GM20000 (cell line): ENCODE data around the gene ARHGEF12.
A peak's percentile ranks its signal among the peaks of the same experiment; 100 is the strongest.

ENCODE experiments used
- DNase-seq: peaks from one replicate; pipeline ENCODE4 v3.0.0; 2012; ENCODE audit warnings: low spot score
- CTCF ChIP-seq: IDR thresholded peaks from 2 replicates; pipeline ENCODE4 v1.5.1; 2012; ENCODE audit warnings: mild to moderate bottlenecking, control low read depth; ENCODE audit errors: extremely low read depth, missing control alignments

The ARHGEF12 gene

GRCh38 chr11:120400564-120401364 lies 64.6 kb downstream of the ARHGEF12 start:
- peak; percentile 9 for DNase-seq
- no peak for TF ChIP-seq CTCF

- no peak for DNase-seq
- TF ChIP-seq CTCF: no peak
Observed at GRCh38 chr11:120401506-120401905, 65.3 kb downstream of the ARHGEF12 start.

GRCh38 chr11:120403966-120404365 lies 67.8 kb downstream of the ARHGEF12 start:
- no peak for TF ChIP-seq CTCF
- no peak for DNase-seq

- DNase-seq: no peak
- no peak for TF ChIP-seq CTCF
Observed at GRCh38 chr11:120404495-120404894, 68.3 kb downstream of the ARHGEF12 start.

- no peak for DNase-seq
- no peak for TF ChIP-seq CTCF
Observed at GRCh38 chr11:120409655-120410054, 73.4 kb downstream of the ARHGEF12 start.

- DNase-seq: no peak
- no peak for TF ChIP-seq CTCF
Observed at GRCh38 chr11:120410622-120411380, 74.6 kb downstream of the ARHGEF12 start.

- TF ChIP-seq CTCF: no peak
- no peak for DNase-seq
Observed at GRCh38 chr11:120413480-120413879, 77.3 kb downstream of the ARHGEF12 start.
